Measurements from ENCODE around the gene SHC4.
"Not testable (repeated sequence)": the region's sequence is repeated elsewhere in the genome, so short reads cannot be mapped to it uniquely, and the experiment has no call there.

Gene SHC4

DNA sequence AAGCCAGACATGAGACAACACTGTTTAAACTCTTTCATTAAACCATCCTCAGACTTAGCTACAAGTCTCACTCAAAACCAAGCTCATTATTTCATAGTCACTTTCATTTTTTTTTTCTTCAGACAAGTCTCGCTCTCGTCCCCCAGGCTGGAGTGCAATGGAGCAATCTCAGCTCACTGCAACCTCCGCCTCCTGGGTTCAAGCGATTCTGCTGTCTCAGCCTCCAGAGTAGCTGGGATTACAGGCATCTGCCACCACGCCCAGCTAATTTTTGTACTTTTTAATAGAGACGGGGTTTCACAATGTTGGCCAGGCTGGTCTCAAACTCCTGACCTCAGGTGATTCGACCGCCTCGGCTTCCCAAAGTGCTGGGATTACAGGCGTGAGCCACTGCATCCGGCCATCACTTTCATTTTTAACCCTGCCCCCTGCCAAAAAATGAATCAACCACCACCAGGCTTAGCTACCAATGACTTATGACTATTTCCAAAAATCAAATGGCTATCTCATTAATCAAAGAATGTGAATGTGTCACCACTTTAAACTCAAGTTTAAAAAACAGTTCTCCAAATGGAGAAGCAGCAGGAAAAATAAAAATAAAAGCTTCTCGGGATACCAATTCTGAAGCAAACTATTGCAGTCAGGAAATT, 173.1 kb downstream of the SHC4 start:
- DNase-seq = not testable (repeated sequence)

GRCh38 chr15:48785712-48786111, 178.0 kb downstream of the SHC4 start:
- DNase-seq = no peak

DNA sequence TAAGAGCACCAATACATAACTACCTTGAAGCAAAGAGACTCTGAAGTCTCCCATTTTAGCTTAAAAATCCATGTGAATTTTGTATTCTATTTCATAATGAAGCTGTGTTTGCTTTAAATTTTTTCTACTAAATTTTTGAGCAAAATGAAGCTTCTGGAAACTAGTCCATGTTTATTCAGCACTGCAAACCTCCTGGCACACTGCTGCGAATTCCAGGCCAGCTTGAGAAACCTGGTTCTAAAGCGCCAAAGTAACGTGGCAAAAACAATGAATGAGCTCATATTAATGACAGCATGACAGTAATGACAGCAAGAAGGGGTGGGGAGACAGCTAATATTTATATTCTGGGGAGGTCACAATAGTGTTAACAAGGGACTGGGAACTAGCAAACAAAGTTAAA, 178.5 kb downstream of the SHC4 start:
- DNase-seq = no peak

- DNase-seq = no peak
Observed at GRCh38 chr15:48784756-48785155, 179.0 kb downstream of the SHC4 start.

GRCh38 chr15:48782911-48783310, 180.8 kb downstream of the SHC4 start:
- DNase-seq = no peak

GRCh38 chr15:48781481-48782081, 182.1 kb downstream of the SHC4 start:
- no peak for DNase-seq

DNA sequence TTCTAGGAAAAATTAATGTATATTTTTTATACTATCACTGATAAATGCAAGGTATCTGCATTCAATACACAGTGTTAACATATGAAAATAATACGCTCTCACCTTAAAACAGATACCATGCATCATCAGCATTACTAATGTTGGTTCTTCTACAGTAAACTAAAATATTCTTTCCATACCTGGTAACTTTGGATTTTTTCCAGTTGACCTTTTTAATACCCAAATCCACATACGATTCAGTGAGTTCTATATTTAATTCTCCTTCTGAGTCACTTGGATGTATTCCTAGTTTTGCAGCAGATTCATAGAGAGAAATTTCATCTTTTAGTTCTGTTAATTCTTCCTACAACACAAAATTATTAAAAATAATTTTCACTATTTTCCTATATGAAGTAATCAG, 182.7 kb downstream of the SHC4 start:
- no peak for DNase-seq

- DNase-seq = no peak
Observed at GRCh38 chr15:48778331-48778730, 185.4 kb downstream of the SHC4 start.

DNA sequence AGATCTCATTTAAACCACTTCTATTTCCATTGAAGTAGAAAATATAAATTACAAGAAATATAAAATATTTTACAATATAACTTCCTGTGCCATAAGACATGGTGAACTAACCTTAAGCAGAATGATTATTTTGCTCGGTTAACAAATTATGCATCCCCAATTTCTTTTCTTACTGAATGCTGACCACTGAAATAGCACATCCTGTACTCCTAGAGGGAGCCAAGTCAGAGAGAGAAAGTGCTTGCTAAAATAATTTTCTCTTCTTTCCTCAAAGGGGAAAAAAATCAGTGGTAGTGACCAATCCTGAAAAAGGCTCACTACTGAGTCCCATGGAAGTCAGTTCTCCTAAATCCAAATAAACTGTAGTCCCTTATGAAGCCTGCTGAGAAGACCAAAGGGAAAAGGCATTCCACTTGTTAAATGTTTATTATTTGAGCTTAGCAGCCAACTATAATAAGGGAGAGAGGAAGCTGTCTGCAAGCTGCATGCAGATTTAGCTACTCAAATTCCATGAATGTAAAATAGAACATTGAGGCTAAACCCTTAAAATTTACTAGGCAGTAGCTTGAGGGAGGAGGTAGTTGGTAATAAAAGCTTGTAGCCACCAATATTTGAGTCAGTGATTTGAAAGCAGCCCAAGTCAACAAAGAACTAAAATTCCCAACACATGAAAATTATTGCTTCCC, 185.9 kb downstream of the SHC4 start:
- no peak for DNase-seq

- DNase-seq = no peak
Observed at GRCh38 chr15:48775546-48775945, 188.2 kb downstream of the SHC4 start.

GRCh38 chr15:48774484-48774883, 189.2 kb downstream of the SHC4 start:
- DNase-seq = no peak

Measured in effector CD4-positive, alpha-beta T cell (primary cell).